ENCODE results near the gene RAET1E.
"Not testable (repeated sequence)": the region's sequence is repeated elsewhere in the genome, so short reads cannot be mapped to it uniquely, and the experiment has no call there.

The RAET1E gene

GRCh38 chr6:149888093-149888492 lies 9.8 kb downstream of the RAET1E start:
- DNase-seq, result no peak

GRCh38 chr6:149887343-149887742 lies 10.6 kb downstream of the RAET1E start:
- no peak for DNase-seq

- DNase-seq, result no peak
Observed at GRCh38 chr6:149885888-149886287, 12.0 kb downstream of the RAET1E start.

- DNase-seq, result no peak
Observed at GRCh38 chr6:149884617-149885016, 13.3 kb downstream of the RAET1E start.

GRCh38 chr6:149884215-149884614 lies 13.7 kb downstream of the RAET1E start:
- DNase-seq, result no peak

GRCh38 chr6:149881860-149882259 lies 16.1 kb downstream of the RAET1E start:
- DNase-seq, result no peak

- no peak for DNase-seq
Observed at GRCh38 chr6:149881066-149881766, 16.7 kb downstream of the RAET1E start.

GRCh38 chr6:149877659-149878058 lies 20.3 kb downstream of the RAET1E start:
- no peak for DNase-seq

- no peak for DNase-seq
Observed at GRCh38 chr6:149876241-149876933, 21.5 kb downstream of the RAET1E start.

- DNase-seq, result no peak
Observed at GRCh38 chr6:149872233-149872632, 25.7 kb downstream of the RAET1E start.

GRCh38 chr6:149871182-149871581 lies 26.7 kb downstream of the RAET1E start:
- DNase-seq, result no peak

- DNase-seq, result no peak
Observed at GRCh38 chr6:149869275-149869892, 28.5 kb downstream of the RAET1E start.

- no peak for DNase-seq
Observed at GRCh38 chr6:149867876-149868640, 29.9 kb downstream of the RAET1E start.

- peak; percentile 40 for DNase-seq
Observed at GRCh38 chr6:149864578-149865535, 33.1 kb downstream of the RAET1E start.

GRCh38 chr6:149863698-149864577 lies 34.0 kb downstream of the RAET1E start, which contains the start of gene LRP11:
LRP11 (minus strand) TSS chr6:149864359; CDS start chr6:149864020, 339 bp downstream.
- DNase-seq, result peak; percentile 72

GRCh38 chr6:149862922-149863697 lies 34.8 kb downstream of the RAET1E start:
- peak; percentile 36 for DNase-seq

GRCh38 chr6:149862424-149862738 lies 35.5 kb downstream of the RAET1E start:
- DNase-seq, result not testable (repeated sequence)

- no peak for DNase-seq
Observed at GRCh38 chr6:149861603-149862423, 36.1 kb downstream of the RAET1E start.
